GM19193 (cell line): Measurements from ENCODE around the gene SRGAP1.

ENCODE experiments used
- POLR2A ChIP-seq: IDR thresholded peaks from 4 replicates; pipeline ENCODE4 v1.6.1; 2011; ENCODE audit not compliant: insufficient read depth, insufficient read length; ENCODE audit errors: extremely low read depth

Gene SRGAP1

DNA sequence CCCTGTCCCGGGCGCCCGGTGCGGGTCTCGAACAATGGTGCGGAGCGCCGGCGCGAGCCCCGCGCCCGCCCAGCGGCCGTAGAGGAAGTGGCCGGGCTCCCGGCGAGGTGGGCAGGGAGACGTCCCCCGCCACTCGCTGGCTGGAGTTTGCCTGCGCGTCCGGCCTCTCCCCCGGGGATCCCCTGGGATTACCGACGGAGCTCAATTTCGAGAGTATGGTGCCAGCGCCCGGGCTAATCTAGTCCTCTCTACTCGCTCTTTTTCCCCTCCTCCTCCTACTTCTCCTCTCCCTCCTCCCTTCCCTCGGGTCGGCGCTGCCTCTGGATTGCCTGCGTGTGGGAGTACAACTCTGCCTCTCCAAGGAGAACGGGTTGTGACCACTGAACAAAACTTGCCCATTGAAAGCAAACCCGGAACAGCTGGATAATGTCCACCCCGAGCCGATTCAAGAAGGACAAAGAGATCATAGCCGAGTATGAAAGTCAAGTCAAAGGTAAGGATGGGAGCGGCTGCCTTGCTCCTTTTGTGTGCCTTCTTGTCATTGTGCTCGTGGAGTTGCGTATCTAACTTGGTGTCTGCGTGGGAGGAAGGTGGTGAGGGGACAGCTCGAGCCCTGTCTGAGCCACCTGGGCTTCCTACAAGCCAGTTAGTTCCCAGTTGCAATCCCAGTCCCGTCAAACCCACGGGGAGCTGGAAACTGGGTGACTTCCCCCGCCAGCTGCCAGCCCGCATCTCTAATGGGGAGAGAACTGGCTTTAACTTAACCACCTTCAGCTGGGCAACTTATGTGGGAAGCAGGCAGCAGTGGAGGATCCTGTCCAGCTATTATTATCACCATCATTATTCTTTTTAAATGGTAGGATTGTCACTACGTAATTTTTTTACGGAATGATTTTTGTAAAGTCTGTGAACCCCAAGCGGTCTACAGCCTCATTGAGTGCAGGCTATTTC, at the start of gene SRGAP1:
TSS of gene SRGAP1 (plus strand) at position 310 of the 951 bp plus-strand sequence. CDS start at position 427, 117 bp downstream.
- TF ChIP-seq POLR2A: no peak

DNA sequence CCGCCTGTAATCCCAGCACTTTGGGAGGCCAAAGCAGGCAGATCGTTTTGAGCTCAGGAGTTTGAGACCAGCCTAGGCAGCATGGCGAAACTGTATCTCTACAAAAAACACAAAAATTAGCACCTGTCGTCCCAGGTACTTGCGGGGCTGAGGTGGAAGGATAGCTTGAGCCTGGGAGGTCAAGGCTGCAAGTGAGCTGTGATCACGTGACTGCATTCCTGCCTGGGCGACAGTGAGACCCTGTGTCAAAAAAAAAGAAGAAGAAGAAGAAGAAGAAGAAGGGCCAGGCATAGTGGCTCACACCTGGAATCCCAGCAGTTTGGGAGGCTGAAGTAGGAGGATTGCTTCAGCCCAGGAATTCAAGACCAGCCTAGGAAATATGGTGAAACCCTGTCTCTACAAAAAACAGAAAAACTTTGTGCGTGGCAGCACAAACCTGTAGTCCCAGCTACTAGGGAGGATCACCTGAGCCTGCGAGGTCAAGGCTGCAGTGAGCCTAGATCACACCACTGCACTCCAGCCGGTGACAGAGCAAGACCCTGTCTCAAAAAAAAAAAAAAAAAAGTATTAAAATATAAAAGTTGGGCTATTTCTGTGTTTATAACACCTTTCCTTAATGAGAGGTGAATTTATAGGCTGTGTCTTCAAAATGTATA, 49.3 kb upstream of the SRGAP1 start:
- no peak for TF ChIP-seq POLR2A

- TF ChIP-seq POLR2A: no peak
Measured at GRCh38 chr12:63795944-63796343, 48.6 kb upstream of the SRGAP1 start.

DNA sequence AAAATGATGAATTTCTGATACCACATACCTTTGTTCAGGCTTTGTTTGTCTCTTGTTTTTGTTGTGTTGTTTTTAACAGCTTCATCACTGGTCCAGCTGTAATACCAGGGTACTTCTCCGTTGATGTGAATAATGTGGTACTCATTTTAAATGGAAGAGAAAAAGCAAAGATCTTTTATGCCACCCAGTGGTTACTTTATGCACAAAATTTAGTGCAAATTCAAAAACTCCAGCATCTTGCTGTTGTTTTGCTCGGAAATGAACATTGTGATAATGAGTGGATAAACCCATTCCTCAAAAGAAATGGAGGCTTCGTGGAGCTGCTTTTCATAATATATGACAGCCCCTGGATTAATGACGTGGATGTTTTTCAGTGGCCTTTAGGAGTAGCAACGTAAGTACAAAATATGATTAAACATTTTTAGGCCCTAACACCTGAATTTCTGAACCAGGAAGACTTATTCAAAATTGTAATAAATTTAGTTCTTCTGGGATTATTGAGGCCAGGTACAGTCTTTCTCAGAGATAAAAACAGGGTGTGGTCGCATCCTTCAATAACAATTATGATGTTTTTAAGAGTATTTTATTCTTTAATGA, 42.4 kb upstream of the SRGAP1 start:
- no peak for TF ChIP-seq POLR2A

- TF ChIP-seq POLR2A: no peak
Measured at GRCh38 chr12:63804746-63805145, 39.8 kb upstream of the SRGAP1 start.

- no peak for TF ChIP-seq POLR2A
Measured at GRCh38 chr12:63805704-63806672, 38.5 kb upstream of the SRGAP1 start.

DNA sequence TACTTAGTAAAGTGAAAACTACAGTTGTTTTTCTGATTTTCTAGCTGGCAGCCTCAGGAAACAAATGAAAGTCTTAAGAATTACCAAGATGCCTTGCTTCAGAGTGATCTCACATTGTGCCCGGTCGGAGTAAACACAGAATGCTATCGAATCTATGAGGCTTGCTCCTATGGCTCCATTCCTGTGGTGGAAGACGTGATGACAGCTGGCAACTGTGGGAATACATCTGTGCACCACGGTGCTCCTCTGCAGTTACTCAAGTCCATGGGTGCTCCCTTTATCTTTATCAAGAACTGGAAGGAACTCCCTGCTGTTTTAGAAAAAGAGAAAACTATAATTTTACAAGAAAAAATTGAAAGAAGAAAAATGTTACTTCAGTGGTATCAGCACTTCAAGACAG, 35.9 kb upstream of the SRGAP1 start:
- TF ChIP-seq POLR2A: no peak

DNA sequence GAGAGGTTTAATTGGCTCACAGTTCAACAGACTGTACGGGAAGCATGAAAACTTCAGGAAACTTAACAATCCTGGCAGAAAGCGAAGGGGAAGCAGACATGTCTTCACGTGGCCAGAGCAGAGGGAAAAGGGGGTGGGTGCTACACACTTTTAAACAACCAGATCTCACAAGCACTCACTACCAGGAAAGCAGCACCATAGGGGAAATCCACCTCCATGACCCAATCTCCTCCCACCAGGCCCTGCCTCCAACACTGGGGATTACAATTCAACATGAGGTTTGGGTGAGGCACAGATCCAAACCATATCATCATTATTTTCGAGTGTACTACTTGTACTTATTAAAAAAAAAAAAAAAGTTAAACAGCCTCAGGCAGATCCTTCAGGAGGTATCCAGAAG, 34.9 kb upstream of the SRGAP1 start:
- TF ChIP-seq POLR2A: no peak

DNA sequence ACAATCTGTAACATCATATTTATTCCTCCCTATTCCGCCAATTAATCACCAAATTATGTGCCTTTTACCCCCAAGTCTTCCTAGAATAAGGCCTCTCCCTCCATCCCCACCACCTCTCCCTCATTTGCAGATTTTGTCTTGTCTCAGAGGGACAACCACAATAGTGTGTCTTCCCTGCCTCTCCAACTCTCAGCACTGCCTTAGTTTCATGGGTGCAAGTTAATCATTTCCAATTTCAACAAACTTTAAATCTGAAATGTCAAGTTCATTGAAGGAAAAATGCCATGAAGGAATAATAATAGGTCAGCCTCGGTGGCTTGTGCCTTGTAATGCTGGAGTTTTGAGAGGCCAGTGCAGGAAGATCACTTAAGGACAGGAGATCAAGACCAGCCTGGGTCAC, 33.2 kb upstream of the SRGAP1 start:
- no peak for TF ChIP-seq POLR2A

GRCh38 chr12:63811755-63812154, 32.7 kb upstream of the SRGAP1 start:
- no peak for TF ChIP-seq POLR2A

DNA sequence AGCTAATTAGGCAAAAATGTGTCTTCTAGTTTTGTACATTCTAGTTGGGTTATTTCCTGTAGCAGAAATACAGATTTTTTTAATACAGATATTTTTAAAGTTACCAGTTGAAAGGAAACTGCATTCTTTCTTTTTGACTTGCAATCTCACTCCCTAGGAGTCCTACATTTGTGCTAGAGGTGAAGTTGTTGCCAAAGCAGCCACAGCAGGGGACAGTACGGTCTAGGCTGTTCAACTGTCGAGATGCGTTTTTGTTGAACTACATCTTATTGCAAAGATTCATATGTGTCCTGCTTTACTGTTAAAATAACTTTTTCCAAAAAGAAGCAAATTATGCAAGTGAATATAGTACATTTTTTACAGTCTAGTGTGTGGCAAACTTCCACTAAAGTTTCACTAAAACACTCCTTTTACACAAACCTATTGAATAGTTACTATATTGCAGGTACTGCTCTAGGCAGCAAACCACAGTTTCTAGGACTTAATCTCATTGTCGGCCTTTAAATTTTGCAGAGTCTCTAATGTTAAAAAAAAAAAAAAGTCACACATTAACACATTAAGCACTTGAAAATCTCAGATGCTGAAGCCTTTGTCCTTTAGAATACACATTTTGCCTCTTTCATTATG, 30.2 kb upstream of the SRGAP1 start:
- no peak for TF ChIP-seq POLR2A

DNA sequence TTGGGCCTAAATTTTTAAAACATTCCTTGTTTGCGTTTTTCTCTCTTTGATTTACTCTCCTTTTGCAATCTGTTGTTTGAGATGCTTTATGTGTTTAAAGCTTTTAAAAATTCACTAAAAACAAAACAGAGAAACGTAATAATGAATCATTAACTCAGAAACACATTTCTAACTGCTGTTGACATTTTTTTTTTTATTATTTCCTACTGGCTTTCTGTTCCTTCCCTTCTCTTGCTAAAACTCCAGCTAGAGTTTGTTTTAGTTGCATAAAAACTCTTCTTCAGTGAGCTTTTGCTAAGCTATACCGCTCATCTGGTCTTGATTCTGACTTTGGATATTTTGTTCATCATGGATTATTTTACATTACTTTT, 29.0 kb upstream of the SRGAP1 start:
- no peak for TF ChIP-seq POLR2A

- no peak for TF ChIP-seq POLR2A
Measured at GRCh38 chr12:63816031-63816430, 28.5 kb upstream of the SRGAP1 start.

DNA sequence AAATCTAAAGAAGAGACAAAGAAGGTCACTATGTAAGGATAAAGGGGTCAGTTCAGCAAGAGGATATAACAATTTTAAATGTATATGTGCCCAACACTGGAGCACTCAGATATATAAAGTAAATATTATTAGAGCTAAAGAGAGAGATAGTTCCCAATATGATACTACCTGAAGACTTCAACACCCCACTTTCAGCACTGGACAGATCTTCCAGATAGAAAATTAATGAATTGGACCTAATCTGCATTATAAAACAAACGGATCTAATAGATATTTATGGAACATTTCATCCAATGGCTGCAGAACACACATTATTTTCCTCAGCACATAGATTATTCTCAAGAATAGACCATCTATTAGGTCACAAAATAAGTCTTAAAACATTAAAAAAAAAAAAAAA, 24.1 kb upstream of the SRGAP1 start:
- TF ChIP-seq POLR2A: no peak

DNA sequence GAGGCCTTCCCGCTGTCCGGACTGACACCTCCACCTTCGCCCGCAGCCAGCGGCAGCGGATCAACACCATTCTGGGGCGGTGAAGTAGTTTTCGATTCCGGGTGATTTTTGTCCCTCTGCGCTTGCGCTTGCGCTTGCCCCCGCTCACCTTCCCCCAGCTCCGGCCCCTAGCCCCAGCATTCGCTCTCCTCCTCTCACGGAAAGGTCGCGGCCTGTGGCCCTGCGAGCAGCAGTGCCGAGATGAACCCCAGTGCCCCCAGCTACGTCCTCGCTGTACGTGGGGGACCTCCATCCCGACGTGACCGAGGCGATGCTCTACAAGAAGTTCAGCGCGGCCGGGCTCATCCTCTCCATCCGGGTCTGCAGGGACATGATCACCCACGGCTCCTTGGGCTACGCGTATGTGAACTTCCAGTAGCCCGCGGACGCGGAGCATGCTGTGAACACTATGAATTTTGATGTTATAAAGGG, 22.7 kb upstream of the SRGAP1 start:
- peak; percentile 56 for TF ChIP-seq POLR2A

DNA sequence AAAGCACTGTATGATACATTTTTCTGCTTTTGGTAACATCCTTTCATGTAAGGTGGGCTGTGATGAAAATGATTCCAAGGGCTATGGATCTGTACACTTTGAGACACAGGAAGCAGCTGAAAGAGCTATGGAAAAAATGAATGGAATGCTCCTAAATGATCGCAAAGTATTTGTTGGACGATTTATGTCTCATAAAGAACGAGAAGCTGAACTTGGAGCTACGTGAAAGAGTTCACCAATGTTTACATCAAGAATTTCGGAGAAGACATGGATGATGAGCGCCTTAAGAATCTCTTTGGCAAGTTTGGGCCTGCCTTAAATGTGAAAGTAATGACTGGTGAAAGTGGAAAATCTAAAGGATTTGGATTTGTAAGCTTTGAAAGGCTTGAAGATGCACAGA, 22.1 kb upstream of the SRGAP1 start:
- TF ChIP-seq POLR2A: no peak
